Activated naive CD8-positive, alpha-beta T cell (primary cell): ENCODE measurements around the gene GOLGA1.

ENCODE experiments used
- H3K27ac Mint-ChIP-seq: one replicate; pipeline ENCODE4 v1.8.0; 2021; ENCODE audit warnings: mixed read lengths
- H3K27me3 Mint-ChIP-seq: one replicate; pipeline ENCODE4 v1.8.0; 2021; ENCODE audit warnings: mixed read lengths
- H3K36me3 Mint-ChIP-seq: one replicate; pipeline ENCODE4 v1.8.0; 2021; ENCODE audit warnings: mixed read lengths
- H3K4me1 Mint-ChIP-seq: one replicate; pipeline ENCODE4 v1.8.0; 2021; ENCODE audit warnings: low read depth, mixed read lengths
- H3K4me3 Mint-ChIP-seq: one replicate; pipeline ENCODE4 v1.8.0; 2021; ENCODE audit warnings: mild to moderate bottlenecking, mixed read lengths
- H3K9me3 Mint-ChIP-seq: one replicate; pipeline ENCODE4 v1.8.0; 2021; ENCODE audit warnings: low read depth, mixed read lengths

Gene GOLGA1

DNA sequence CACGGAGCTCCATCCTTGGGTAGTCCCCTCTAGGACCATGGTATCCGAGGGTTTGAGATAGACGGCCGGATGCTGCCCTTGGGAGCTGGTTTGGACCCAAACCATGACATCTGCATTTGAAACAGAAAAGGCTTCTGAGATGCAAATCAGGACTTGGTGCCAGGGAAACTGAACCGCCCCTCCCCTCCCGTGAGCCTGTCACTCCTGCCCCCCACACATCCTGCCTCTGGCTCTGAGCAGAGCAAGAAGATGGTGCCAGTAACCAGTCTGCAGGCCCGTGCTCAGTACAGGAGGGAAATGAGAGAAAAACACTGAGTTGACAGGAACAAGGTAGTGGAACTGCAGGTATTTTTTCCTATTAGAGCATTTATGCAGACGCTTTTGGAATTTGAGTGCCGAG is 60.4 kb downstream of the GOLGA1 start:
- Mint-ChIP-seq H3K27me3 (peaks cover 1% of the 10 kb centered on the region), H3K36me3 (peaks cover 9% of the 10 kb centered on the region), H3K4me1 (peaks cover 1% of the 10 kb centered on the region), H3K4me3 (no peak overlapping the region), H3K27ac (no peak overlapping the region), H3K9me3 (no peaks in the 10 kb centered on the region)

DNA sequence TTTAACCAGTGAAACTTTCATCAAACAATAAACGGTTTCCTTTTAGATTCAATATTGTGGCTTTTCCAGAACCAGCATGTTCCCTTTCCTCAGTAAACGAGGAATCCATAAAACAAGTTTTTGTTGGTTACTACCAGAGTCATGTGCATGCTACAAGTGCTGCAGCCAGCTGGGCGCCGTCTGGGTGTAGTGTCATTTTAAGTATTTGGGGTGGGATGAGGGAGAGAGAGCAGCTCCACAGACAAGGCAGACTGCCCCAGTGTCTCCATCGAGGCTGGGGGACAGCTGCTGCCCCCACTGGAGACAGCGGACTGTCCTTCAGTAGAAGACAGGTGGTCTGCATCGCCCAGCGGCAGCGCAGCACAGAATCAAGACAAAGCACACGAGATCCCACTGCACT is 61.7 kb downstream of the GOLGA1 start:
- Mint-ChIP-seq H3K4me1 (peaks cover 4% of the 10 kb centered on the region), H3K9me3 (no peaks in the 10 kb centered on the region), H3K36me3 (peaks cover 3% of the 10 kb centered on the region), H3K27me3 (no peaks in the 10 kb centered on the region), H3K27ac (no peak overlapping the region), H3K4me3 (no peak overlapping the region)

DNA sequence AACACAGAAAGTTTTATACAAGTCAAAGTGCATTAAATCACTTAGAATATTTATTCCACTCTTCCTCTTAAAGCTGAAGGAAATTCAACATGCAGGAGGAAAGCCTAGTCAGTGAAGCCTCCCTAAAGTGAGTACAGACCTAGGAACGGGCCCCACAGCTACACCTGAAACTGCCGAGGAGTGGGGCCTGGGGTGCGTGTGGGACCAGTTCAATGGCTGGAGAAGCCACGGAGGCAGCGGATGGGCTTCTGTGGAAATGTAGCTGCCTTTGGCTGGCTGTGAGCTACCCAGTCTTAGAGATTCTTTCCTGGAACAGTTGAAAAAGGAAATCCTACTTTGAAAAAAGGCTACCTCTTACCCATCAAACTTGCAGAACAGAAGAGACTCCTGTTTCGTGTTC is 62.4 kb downstream of the GOLGA1 start:
- no peaks in the 10 kb centered on the region for H3K27me3 Mint-ChIP-seq
- H3K4me3 Mint-ChIP-seq, result no peak overlapping the region
- no peaks in the 10 kb centered on the region for H3K9me3 Mint-ChIP-seq
- peaks cover 6% of the 10 kb centered on the region for H3K4me1 Mint-ChIP-seq
- peaks cover 3% of the 10 kb centered on the region for H3K36me3 Mint-ChIP-seq
- no peak overlapping the region for H3K27ac Mint-ChIP-seq

DNA sequence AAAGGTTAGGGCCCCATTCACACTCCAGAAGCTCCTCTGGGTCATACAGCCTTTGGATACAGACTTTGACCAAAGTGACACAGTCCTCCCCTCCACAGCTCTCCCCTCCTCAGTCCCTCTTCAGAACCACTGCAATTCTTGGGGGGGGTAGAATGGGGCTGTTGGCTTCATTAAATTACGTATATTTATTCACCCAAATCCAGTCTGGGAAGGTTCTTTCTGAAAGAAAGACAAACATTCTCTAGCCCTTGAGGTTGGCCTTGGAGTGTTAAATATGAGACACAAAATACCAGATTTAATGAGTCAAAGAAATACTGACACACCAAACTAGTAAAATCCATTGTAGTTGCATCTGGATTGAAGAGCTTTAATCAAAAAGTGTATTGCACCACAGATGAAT is 62.9 kb downstream of the GOLGA1 start:
- no peak overlapping the region for H3K27ac Mint-ChIP-seq
- no peaks in the 10 kb centered on the region for H3K27me3 Mint-ChIP-seq
- H3K9me3 Mint-ChIP-seq, result no peaks in the 10 kb centered on the region
- peaks cover 3% of the 10 kb centered on the region for H3K36me3 Mint-ChIP-seq
- peaks cover 11% of the 10 kb centered on the region for H3K4me1 Mint-ChIP-seq
- H3K4me3 Mint-ChIP-seq, result no peak overlapping the region

DNA sequence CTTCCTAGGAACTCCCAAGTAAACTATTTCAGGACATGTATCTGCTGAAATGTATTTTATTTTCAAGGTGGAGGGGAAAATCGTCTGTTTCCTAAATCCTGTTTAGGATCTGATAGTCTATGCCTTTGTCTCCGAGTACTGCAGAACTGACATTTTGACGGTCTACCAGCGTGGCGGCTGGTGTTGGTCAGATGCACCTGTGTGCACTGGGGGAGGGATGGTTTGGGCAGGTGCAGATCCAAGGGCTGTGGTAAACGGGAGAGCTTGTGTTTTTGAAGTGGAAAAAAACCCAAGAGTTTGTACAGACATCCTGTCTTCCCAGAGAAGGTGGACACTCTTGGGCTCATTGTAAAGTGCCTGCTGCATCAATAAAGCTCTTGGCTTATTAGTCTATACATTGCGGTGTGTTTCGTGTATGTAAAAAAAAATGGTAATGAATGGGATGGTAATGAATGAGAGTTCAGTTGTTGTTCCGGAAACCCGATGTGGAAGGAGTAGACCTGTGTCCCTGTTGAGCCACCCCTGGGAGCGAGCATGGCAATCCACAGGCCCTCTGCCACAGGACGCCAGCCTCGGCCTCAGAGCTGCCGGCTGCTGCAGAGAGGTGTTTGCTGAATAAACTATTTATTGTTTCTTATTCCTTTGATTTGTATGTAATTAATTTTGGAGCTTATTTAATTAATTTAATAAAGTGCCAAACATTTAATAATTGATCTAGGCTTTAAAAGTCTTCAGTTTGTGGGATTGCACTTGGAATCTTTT is 63.7 kb downstream of the GOLGA1 start:
- Mint-ChIP-seq H3K27ac (peak overlapping the region; percentile 2), H3K36me3 (peaks cover 3% of the 10 kb centered on the region), H3K27me3 (no peaks in the 10 kb centered on the region), H3K4me3 (no peak overlapping the region), H3K4me1 (peaks cover 12% of the 10 kb centered on the region), H3K9me3 (no peaks in the 10 kb centered on the region)

DNA sequence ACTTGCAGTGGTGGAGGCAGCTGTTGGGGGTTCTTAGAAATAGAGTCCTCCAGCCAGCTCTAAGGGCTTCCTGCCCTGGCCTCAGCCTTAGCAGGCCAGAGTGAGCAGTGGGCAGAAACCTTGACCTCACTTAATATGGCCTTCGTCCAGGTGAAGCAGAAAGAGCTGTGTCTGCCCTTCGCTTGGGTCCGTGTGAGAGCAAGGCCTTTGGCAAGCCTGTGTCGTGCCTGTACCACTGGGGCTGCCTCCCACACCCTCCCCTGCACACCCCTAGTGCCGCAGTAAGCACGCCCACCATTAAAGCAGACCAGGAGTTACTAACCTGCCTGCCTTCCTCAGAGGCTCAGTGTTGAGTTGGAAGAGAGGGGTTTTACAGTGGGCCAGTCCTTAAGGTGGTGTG is 65.4 kb downstream of the GOLGA1 start:
- peaks cover 29% of the 10 kb centered on the region for H3K4me1 Mint-ChIP-seq
- H3K36me3 Mint-ChIP-seq, result peaks cover 10% of the 10 kb centered on the region
- H3K9me3 Mint-ChIP-seq, result no peaks in the 10 kb centered on the region
- H3K4me3 Mint-ChIP-seq, result no peak overlapping the region
- H3K27me3 Mint-ChIP-seq, result no peaks in the 10 kb centered on the region
- H3K27ac Mint-ChIP-seq, result no peak overlapping the region

DNA sequence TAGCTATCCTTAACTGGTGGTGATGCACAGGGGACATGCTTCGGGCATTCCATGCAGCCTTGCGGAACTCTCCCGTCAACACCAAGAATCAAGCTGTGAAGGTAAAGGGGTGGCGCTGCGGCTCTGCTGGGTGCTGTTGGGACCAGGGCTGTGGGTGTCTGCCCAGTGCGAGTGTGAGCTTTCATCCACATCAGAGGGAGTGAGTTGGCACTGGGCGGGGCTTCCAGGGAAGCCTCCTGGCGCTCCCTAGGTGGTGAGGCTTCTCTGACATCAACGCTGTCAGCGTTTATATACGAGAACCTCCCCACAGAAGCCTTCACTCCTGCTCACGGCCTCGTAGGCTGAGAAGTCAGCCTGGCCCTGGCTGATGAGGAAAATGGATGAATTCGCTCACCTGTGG is 67.2 kb downstream of the GOLGA1 start:
- Mint-ChIP-seq H3K27ac (no peak overlapping the region), H3K36me3 (peaks cover 12% of the 10 kb centered on the region), H3K4me1 (peaks cover 32% of the 10 kb centered on the region)

DNA sequence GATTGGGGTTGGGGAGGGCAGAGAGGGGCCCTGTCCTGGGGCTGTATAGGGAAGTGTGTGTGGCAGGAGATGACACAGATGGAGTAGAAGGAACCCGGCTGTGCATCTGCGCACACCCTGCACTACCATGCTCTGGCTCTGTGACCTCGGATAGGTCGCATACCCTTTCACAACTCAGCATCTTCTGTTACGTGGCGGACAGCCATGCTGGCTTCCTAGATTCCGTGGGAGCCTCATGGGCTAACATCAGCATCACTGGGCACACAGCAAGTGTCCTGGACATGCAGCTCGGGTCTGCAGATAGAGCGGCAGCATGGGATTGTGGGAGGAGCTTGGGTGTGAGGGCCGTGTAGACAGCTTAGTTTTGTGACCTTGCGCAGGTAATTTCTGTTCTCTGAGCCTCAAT is 69.7 kb downstream of the GOLGA1 start:
- H3K36me3 Mint-ChIP-seq, result peaks cover 11% of the 10 kb centered on the region
- H3K27me3 Mint-ChIP-seq, result no peaks in the 10 kb centered on the region
- peak overlapping the region; percentile 96 for H3K4me3 Mint-ChIP-seq
- H3K27ac Mint-ChIP-seq, result peak overlapping the region; percentile 97
- H3K9me3 Mint-ChIP-seq, result no peaks in the 10 kb centered on the region
- H3K4me1 Mint-ChIP-seq, result peaks cover 41% of the 10 kb centered on the region

More for the DNA sequence above, 67.2 kb downstream of the GOLGA1 start:
- Mint-ChIP-seq H3K27me3 (no peaks in the 10 kb centered on the region), H3K9me3 (no peaks in the 10 kb centered on the region), H3K4me3 (no peak overlapping the region)

DNA sequence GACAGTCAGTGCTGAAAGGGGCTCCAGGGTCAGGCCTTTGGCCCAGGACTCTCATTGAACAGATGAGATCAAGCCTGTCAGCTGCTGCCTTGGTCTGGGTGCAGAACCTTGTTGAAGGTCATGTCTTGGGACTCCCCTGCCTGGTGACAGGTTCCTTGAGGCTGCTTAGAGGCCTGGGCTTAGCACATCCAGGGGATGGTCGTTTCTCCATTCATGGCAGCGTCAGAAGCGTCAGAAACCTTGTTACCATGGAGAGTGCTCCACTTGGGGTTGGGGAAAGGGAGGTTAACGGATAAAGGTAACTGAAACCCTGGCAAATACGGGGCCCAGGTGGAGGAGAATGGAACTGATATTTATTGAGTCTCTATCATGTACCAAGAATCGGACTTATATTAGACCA is 70.2 kb downstream of the GOLGA1 start:
- peaks cover 11% of the 10 kb centered on the region for H3K36me3 Mint-ChIP-seq
- H3K9me3 Mint-ChIP-seq, result no peaks in the 10 kb centered on the region
- H3K27me3 Mint-ChIP-seq, result no peaks in the 10 kb centered on the region
- peak overlapping the region; percentile 97 for H3K27ac Mint-ChIP-seq
- peak overlapping the region; percentile 96 for H3K4me3 Mint-ChIP-seq
- peaks cover 41% of the 10 kb centered on the region for H3K4me1 Mint-ChIP-seq

DNA sequence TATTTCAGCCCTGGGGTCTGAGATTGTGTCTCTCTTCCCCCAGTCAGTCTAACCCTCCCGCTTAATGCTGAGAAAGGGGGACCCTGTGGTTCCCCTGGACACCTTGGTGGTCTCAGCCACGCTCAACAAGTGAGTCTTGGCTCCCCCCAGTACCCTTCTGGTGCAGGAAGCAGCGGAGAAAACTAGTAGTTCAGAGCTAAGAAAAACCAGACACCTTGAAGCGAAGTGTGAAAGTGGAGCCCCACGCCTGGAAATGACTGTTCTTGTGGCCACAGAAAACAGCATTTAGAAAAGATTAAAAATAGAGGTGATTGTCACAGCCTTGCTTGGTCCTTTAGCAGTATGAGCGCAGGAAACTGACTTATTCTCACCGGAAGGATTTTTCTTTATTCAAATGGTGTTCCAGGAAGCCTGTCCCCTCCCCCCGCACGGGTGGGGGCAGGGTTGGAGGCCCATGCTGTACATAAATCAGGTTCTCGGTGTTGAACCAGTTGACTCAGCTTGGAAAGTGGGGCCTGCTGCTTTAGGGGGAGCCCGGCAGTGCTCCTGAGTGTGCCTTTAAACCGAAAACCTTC is 70.8 kb downstream of the GOLGA1 start:
- H3K9me3 Mint-ChIP-seq, result no peaks in the 10 kb centered on the region
- H3K4me3 Mint-ChIP-seq, result peak overlapping the region; percentile 96
- H3K27ac Mint-ChIP-seq, result peak overlapping the region; percentile 97
- H3K4me1 Mint-ChIP-seq, result peaks cover 41% of the 10 kb centered on the region
- H3K27me3 Mint-ChIP-seq, result no peaks in the 10 kb centered on the region
- peaks cover 11% of the 10 kb centered on the region for H3K36me3 Mint-ChIP-seq

DNA sequence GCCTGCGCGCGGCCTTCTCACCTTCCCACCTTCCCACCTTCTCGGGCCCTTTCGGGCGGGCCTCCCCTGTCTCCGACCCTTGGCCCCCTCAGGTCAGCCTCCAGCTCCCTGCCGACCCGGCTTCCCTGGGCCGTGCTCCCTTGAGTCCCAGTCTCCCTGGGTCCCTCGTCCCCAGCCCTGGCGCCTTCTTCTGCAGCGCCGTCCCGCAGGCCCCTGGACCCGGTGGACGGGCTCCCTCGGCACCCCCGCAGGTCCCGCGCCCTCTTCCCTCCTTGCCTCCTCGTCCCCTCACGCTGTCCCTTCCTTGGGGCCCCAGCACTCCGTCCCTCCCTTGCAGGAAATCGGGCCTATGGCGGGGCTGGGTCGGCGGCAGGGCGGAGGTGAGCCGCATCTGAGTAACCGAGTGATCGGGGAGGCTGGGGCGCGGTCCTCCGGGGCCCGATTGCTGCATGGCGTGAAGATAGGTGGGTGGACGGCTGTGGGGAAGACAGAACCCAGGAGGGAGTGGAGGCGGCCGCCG is 71.4 kb downstream of the GOLGA1 start:
- H3K9me3 Mint-ChIP-seq, result no peaks in the 10 kb centered on the region
- H3K36me3 Mint-ChIP-seq, result peaks cover 11% of the 10 kb centered on the region
- H3K4me1 Mint-ChIP-seq, result peaks cover 38% of the 10 kb centered on the region
- H3K27me3 Mint-ChIP-seq, result no peaks in the 10 kb centered on the region
- H3K27ac Mint-ChIP-seq, result peak overlapping the region; percentile 97
- H3K4me3 Mint-ChIP-seq, result peak overlapping the region; percentile 96

DNA sequence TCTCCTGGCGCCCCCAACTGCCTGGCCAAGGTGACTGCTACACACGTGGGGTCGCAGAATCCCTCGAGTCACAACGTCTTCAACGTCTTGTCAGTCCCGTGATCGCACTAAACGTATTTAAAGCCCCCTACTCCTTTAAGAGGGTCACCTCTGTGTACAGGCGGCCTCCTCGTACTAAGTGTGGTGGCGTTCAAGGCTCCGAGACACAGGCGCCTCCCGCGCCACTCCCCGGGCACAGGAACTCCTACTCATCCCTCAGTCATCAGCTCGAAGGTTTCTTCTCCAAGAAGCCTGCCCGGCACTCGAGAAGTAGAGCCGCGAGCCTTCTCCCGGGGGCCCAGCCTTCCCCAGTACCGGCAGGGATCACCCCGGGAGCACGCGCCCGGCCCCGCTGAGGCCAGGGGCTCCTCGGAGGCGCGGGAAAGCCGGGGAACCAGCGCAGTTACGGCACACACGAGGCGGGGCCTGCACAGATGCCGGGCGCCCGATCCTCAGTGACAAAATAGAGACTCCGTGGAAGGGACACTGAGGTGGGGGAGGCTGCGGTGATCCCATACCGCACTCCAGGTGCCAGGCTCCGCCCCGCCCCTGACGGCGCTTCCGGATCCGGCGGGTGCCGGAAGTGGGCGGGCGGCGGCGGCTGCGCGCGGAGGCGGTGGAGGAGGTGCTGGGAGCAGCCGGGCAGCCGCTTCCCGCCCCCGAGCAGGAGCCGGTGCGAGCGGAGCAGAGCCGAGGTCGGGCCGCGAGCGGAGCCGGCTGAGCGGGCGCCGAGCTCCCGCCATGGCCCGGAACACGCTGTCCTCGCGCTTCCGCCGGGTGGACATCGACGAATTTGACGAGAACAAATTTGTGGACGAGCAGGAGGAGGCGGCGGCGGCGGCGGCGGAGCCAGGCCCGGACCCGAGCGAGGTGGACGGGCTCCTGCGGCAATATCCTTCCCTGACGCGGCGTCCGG is 72.1 kb downstream of the GOLGA1 start:
- Mint-ChIP-seq H3K9me3 (no peaks in the 10 kb centered on the region), H3K4me3 (peak overlapping the region; percentile 97), H3K36me3 (peaks cover 11% of the 10 kb centered on the region), H3K27ac (peak overlapping the region; percentile 99), H3K27me3 (no peaks in the 10 kb centered on the region), H3K4me1 (peaks cover 38% of the 10 kb centered on the region)

DNA sequence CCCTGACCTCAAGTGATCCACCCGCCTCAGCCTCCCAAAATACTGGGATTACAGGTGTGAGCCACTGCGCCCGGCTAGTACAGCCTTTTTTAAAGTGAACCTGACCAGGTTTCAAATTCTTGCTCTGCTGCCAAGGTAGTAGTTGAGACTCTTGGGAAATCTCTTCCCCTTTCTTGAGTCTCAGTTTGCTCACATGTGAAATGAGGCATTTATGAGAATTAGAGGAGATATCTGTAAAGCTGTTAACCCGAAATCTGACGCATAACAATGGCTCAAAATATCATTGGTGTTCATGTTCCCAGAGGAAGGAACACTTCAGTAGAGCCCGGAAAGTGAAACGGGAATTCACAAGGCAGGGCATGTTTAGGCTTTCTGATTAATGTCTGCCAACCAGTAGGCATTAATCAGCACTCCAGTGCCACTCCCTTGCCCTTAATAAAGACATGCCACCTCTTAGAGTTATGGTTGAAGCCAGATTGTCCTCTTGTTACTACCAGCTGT is 77.5 kb downstream of the GOLGA1 start:
- H3K27me3 Mint-ChIP-seq, result no peaks in the 10 kb centered on the region
- H3K4me1 Mint-ChIP-seq, result peaks cover 31% of the 10 kb centered on the region
- H3K36me3 Mint-ChIP-seq, result peaks cover 19% of the 10 kb centered on the region
- no peaks in the 10 kb centered on the region for H3K9me3 Mint-ChIP-seq
- H3K4me3 Mint-ChIP-seq, result peak overlapping the region; percentile 46
- no peak overlapping the region for H3K27ac Mint-ChIP-seq

DNA sequence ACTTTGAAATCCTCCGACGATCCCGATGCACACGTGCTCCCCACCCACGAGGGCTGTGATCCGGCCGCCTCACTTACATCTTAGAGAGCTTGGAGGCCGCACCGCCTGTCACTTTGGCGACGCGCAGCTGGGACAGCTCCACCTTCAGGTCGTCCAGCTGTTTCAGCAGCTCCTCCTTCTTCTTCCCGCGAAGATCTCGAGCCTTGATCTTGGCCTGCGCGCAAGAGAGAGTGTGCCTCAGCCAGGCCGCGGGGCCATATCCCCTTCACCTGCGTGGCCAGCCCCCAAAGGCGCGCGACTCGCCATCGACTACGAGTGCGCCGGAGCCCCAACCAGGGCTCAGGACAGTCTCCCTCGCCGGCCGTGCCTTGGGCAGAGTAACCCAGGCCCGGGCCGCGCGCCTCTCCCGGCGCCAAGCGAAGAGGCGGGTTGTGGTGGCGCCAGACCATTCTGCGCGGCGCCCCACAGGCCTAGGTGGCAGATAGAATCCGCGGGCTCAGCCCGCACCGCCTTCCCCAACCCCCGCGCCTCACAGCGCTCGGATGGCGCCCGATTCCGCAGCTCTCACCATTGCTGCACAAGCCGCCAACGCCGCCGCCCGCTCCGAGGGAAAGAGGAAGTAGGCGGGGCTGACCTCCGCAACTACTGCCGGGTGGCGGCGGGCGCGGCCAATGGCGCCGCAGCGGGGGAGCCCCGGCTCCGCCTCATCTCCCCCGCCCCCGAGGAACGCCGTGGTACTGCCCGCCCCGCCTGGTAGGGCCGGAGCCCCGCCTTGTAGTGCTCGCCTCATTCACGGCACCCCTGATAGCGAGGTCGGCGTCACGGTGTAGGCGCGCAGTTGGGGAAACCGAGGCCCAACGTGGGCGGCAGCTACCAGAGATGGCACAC is 79.3 kb downstream of the GOLGA1 start, which contains the start of the genes ARPC5L and RPL35:
Gene ARPC5L, plus strand, starts transcription at position 789 of the 888 bp plus-strand sequence. CDS start 7,161 bp downstream, outside the sequence.
Gene RPL35, minus strand, starts transcription at position 616 of the 888 bp plus-strand sequence. Its CDS starts 45 bp downstream, at position 571.
- Mint-ChIP-seq H3K4me1 (peaks cover 31% of the 10 kb centered on the region), H3K36me3 (peaks cover 18% of the 10 kb centered on the region), H3K27ac (peak within 1 kb of the TSS; percentile 96), H3K9me3 (no peaks in the 10 kb centered on the region), H3K4me3 (peak within 1 kb of the TSS; percentile 95), H3K27me3 (no peaks in the 10 kb centered on the region)
